SK-N-SH (cell line): ENCODE data around the gene RRP9. TPM values are rescaled to one million over a fixed set of nuclear protein-coding genes. Genes with fewer than 3 reads are reported as not detected.

Experiments
- CTCF ChIA-PET: fragments of 300-600, 350-600 bp; formaldehyde crosslinking; extraction: SDS; loops from one replicate; lab custom pipeline; 2021; lab: Yijun Ruan, JAX
- POLR2A ChIA-PET: fragments of 350-600 bp; sonication (Branson Sonifier 250); formaldehyde crosslinking; extraction: SDS; loops from one replicate; lab custom pipeline; 2020; ENCODE audit warnings: antibody characterized with exemption, inconsistent platforms; lab: Yijun Ruan, JAX
- DNase-seq: peaks from one replicate; pipeline ENCODE4 v3.0.0; 2012
- H2AFZ ChIP-seq: fragments of 200-600 bp; sonication (generic); 2 replicates; pipeline ENCODE4 v1.8.1; 2016; ENCODE audit warnings: antibody characterized with exemption, mild to moderate bottlenecking, low read depth
- H3F3A ChIP-seq: fragments of 200-600 bp; sonication (generic); replicated peaks from 2 replicates; pipeline ENCODE3; 2016; ENCODE audit warnings: antibody characterized with exemption, mild to moderate bottlenecking; ENCODE audit not compliant: insufficient read depth
- H3K27ac ChIP-seq, 2 experiments: fragments of 200-500 bp in 1 of 2; fragments of 200-600 bp in 1 of 2; sonication (Bioruptor generic) in 1 of 2; sonication (generic), shearing (Covaris generic) in 1 of 2; 2 replicates each; pipeline versions ENCODE4 v1.5.1 to v1.6.1; 2014 to 2016; ENCODE audit warnings: low read depth in 2 of 2, inconsistent platforms in 1 of 2, low read length in 1 of 2, mild to moderate bottlenecking in 1 of 2, mixed read lengths in 1 of 2
- H3K27me3 ChIP-seq: fragments of 200-600 bp; sonication (generic), shearing (Covaris generic); 2 replicates; pipeline ENCODE4 v1.6.1; 2016; ENCODE audit warnings: mixed run types; ENCODE audit not compliant: insufficient read depth
- H3K36me3 ChIP-seq, 2 experiments: fragments of 200-500 bp in 1 of 2; fragments of 200-600 bp in 1 of 2; sonication (Bioruptor generic) in 1 of 2; sonication (generic) in 1 of 2; replicated peaks in 1 of 2; 2 replicates each; pipeline versions ENCODE3 to v1.5.1; 2014 to 2016; ENCODE audit warnings: low read length in 1 of 2, mild to moderate bottlenecking in 1 of 2; ENCODE audit not compliant: insufficient read depth in 2 of 2, control insufficient read depth in 1 of 2
- H3K4me1 ChIP-seq, 2 experiments: fragments of 200-500 bp in 1 of 2; fragments of 200-600 bp in 1 of 2; sonication (Bioruptor generic) in 1 of 2; sonication (generic), shearing (Covaris generic) in 1 of 2; 2 replicates each; pipeline versions ENCODE4 v1.5.1 to v1.6.1; 2014 to 2016; ENCODE audit warnings: low read depth in 1 of 2, low read length in 1 of 2, mixed run types in 1 of 2; ENCODE audit not compliant: insufficient read depth in 2 of 2, control insufficient read depth in 1 of 2
- H3K4me2 ChIP-seq: fragments of 200-600 bp; sonication (generic), shearing (Covaris generic); 2 replicates; pipeline ENCODE4 v1.6.1; 2017; ENCODE audit warnings: mixed run types
- H3K4me3 ChIP-seq, 2 experiments: fragments of 200-500 bp in 1 of 2; fragments of 200-600 bp in 1 of 2; sonication (Bioruptor generic) in 1 of 2; sonication (generic), shearing (Covaris generic) in 1 of 2; 2 replicates each; pipeline versions ENCODE4 v1.5.1 to v1.8.1; 2014 to 2016; ENCODE audit warnings: low read depth in 2 of 2, inconsistent platforms in 1 of 2, low read length in 1 of 2, mild to moderate bottlenecking in 1 of 2, mixed read lengths in 1 of 2, moderate library complexity in 1 of 2
- H3K79me2 ChIP-seq: fragments of 200-600 bp; sonication (generic); 2 replicates; pipeline ENCODE4 v1.8.1; 2017; ENCODE audit warnings: mild to moderate bottlenecking; ENCODE audit not compliant: insufficient read depth
- H3K9ac ChIP-seq: fragments of 200-600 bp; sonication (generic); 2 replicates; pipeline ENCODE4 v1.6.1; 2017; ENCODE audit warnings: mixed run types
- H3K9me2 ChIP-seq: fragments of 200-600 bp; sonication (generic); 2 replicates; pipeline ENCODE4 v1.6.1; 2017; ENCODE audit warnings: mixed run types
- H3K9me3 ChIP-seq: fragments of 200-600 bp; sonication (generic); 2 replicates; pipeline ENCODE4 v1.6.1; 2017; ENCODE audit warnings: mixed run types, mild to moderate bottlenecking, moderate library complexity
- H4K20me1 ChIP-seq: fragments of 200-600 bp; sonication (generic); 2 replicates; pipeline ENCODE4 v1.6.1; 2017; ENCODE audit warnings: mild to moderate bottlenecking, mixed run types; ENCODE audit not compliant: insufficient read depth
- CTCF ChIP-seq: fragments of 200-600 bp; sonication (generic); IDR thresholded peaks from 2 replicates; pipeline ENCODE4 v1.6.1; 2017; ENCODE audit warnings: antibody characterized with exemption, mild to moderate bottlenecking, moderate library complexity
- ELF1 ChIP-seq: IDR thresholded peaks from 2 replicates; pipeline ENCODE4 v1.4.0; 2012
- FOXM1 ChIP-seq: IDR thresholded peaks from 2 replicates; pipeline ENCODE4 v1.4.0; 2012; ENCODE audit warnings: low read depth, mild to moderate bottlenecking
- IRF3 ChIP-seq: fragments of 150-350 bp; IDR thresholded peaks from 2 replicates; pipeline ENCODE4 v1.6.1; 2016; ENCODE audit warnings: mild to moderate bottlenecking, low read depth, low read length
- JUND ChIP-seq: IDR thresholded peaks from 2 replicates; pipeline ENCODE4 v1.4.0; 2012
- MAX ChIP-seq: IDR thresholded peaks from 2 replicates; pipeline ENCODE4 v1.4.0; 2012; ENCODE audit warnings: low read depth
- MEF2A ChIP-seq: IDR thresholded peaks from 2 replicates; pipeline ENCODE4 v1.4.0; 2012; ENCODE audit warnings: low read depth, borderline replicate concordance
- NFIC ChIP-seq: IDR thresholded peaks from 2 replicates; pipeline ENCODE4 v1.4.0; 2012; ENCODE audit warnings: borderline replicate concordance
- NRF1 ChIP-seq: IDR thresholded peaks from 2 replicates; pipeline ENCODE4 v1.6.1; 2012; ENCODE audit warnings: low read depth, mild to moderate bottlenecking, low read length
- PBX3 ChIP-seq: IDR thresholded peaks from 2 replicates; pipeline ENCODE4; 2012
- POLR2AphosphoS5 ChIP-seq: IDR thresholded peaks from 2 replicates; pipeline ENCODE4 v1.6.1; 2012; ENCODE audit warnings: low read depth, low read length
- RCOR1 ChIP-seq: fragments of 150-350 bp; IDR thresholded peaks from 2 replicates; pipeline ENCODE4 v1.6.1; 2017; ENCODE audit warnings: antibody characterized with exemption, low read length
- REST ChIP-seq: IDR thresholded peaks from 2 replicates; pipeline ENCODE4 v1.6.1; 2012; ENCODE audit warnings: mild to moderate bottlenecking, low read depth, low read length, moderate library complexity
- TCF12 ChIP-seq: IDR thresholded peaks from 2 replicates; pipeline ENCODE4 v1.4.0; 2012
- USF1 ChIP-seq: IDR thresholded peaks from 2 replicates; pipeline ENCODE4 v1.4.0; 2012; ENCODE audit warnings: low read depth, borderline replicate concordance
- USF2 ChIP-seq: fragments of 150-350 bp; IDR thresholded peaks from 2 replicates; pipeline ENCODE4 v1.6.1; 2017; ENCODE audit warnings: antibody characterized with exemption, low read length, low read depth, borderline replicate concordance
- YY1 ChIP-seq: IDR thresholded peaks from 2 replicates; pipeline ENCODE4 v1.4.0; 2012; ENCODE audit warnings: low read depth, mild to moderate bottlenecking
- ZBTB33 ChIP-seq: IDR thresholded peaks from 2 replicates; pipeline ENCODE4 v1.4.0; 2012; ENCODE audit warnings: low read depth, borderline replicate concordance
- WGBS: methylation state at CpG from one replicate; pipeline ENCODE4 v1.1.6; 2017; ENCODE audit warnings: low lambda C conversion rate; 5-methylcytosine and 5-hydroxymethylcytosine counted together
- polyA plus RNA-seq, 3 experiments: library from polyadenylated mRNA; depleted of rRNA; stranded (reverse); fragments of >200 nt; gene quantifications; 2 replicates each; pipeline ENCODE4 v1.2.3, GENCODE V29; 2012

RRP9 gene
- polyA plus RNA-seq, 1 of the 3 experiments (the other 2 are of a cell fraction), result 49.6 TPM

GRCh38 chr3:51896607-51897305 is 44.9 kb downstream of the RRP9 start (continued):
- no peak for TF ChIP-seq USF2
- no peak for TF ChIP-seq USF1
- no peak for TF ChIP-seq MEF2A
- TF ChIP-seq NRF1, result no peak
- TF ChIP-seq POLR2AphosphoS5, result no peak

GRCh38 chr3:51894939-51895338 is 46.8 kb downstream of the RRP9 start:
- ChIA-PET POLR2A (no interaction called here), CTCF (no interaction called here)
- no peaks in the 10 kb centered on the region for H3K9me2 ChIP-seq
- no peak for DNase-seq
- H3K4me1 ChIP-seq, result no peaks in the 10 kb centered on the region
- H3K9ac ChIP-seq, result no peak overlapping the region
- no peak for TF ChIP-seq ZBTB33
- no peak for TF ChIP-seq ELF1
- TF ChIP-seq MAX, result no peak
- TF ChIP-seq PBX3, result no peak
- no peak for TF ChIP-seq YY1
- no peak for TF ChIP-seq USF1
- TF ChIP-seq RCOR1, result no peak
- no peak for TF ChIP-seq POLR2AphosphoS5
- TF ChIP-seq TCF12, result no peak
- TF ChIP-seq FOXM1, result no peak
- no peak for TF ChIP-seq JUND
- no peak for TF ChIP-seq NFIC
- TF ChIP-seq REST, result no peak
- TF ChIP-seq IRF3, result no peak
- TF ChIP-seq MEF2A, result no peak
- no peak for TF ChIP-seq CTCF
- no peaks in the 10 kb centered on the region for H3K9me3 ChIP-seq
- no peak overlapping the region for H2AFZ ChIP-seq
- 66% methylated on average over 16 of the region's 16 CpGs for WGBS
- 0 out of 2 replicates have a peak, but pooled peaks cover 6% of the 10 kb centered on the region for H3K27me3 ChIP-seq
- H3K27ac ChIP-seq, result no peak overlapping the region
- H4K20me1 ChIP-seq, result no peaks in the 10 kb centered on the region
- H3K4me3 ChIP-seq, result no peak overlapping the region
- no peaks in the 10 kb centered on the region for H3K79me2 ChIP-seq
- no peaks in the 10 kb centered on the region for H3F3A ChIP-seq
- no peak overlapping the region for H3K4me2 ChIP-seq
- no peaks in the 10 kb centered on the region for H3K36me3 ChIP-seq
